GM12878 (cell line): Measurements from ENCODE around the gene RIPOR3. TPM values are rescaled to one million over a fixed set of nuclear protein-coding genes. Genes with fewer than 3 reads are reported as not detected.

ENCODE experiments used
- ATAC-seq: fragments of 200-7000 bp; cut with Tn5 transposase; 3 replicates; pipeline ENCODE4 v1.9.1; 2020; ENCODE audit warnings: mild to moderate bottlenecking, moderate library complexity
- BruUV-seq: library from RNA; stranded (reverse); fragments of 400-500 nt; replicated peaks from 2 replicates; lab custom pipeline; 2021; lab: Mats Ljungman, UMichigan
- CTCF ChIA-PET: fragments of 300-600 bp; sonication (Branson Sonifier 250); formaldehyde crosslinking; extraction: SDS; loops from one replicate; lab custom pipeline; 2021; ENCODE audit warnings: inconsistent platforms; lab: Yijun Ruan, JAX
- POLR2A ChIA-PET: fragments of 350-600 bp; formaldehyde crosslinking; extraction: SDS; loops from one replicate; lab custom pipeline; 2021; ENCODE audit warnings: inconsistent platforms; lab: Charles Lee
- RAD21 ChIA-PET: fragments of 300-600 bp; sonication (Branson Sonifier 250); formaldehyde crosslinking; loops from one replicate; lab custom pipeline; 2023; ENCODE audit warnings: antibody characterized with exemption; ENCODE audit not compliant: unreplicated experiment; lab: Charles Lee
- SMC1A ChIA-PET: fragments of 300-600 bp; sonication (Branson Sonifier 250); formaldehyde crosslinking; loops from one replicate; lab custom pipeline; 2023; ENCODE audit not compliant: unreplicated experiment, uncharacterized antibody; lab: Charles Lee
- DNase-seq: peaks from one replicate; pipeline ENCODE4 v3.0.0-alpha.2; 2011; ENCODE audit warnings: low read depth, low spot score
- FAIRE-seq: peaks from 3 replicates; lab custom pipeline; 2011; peaks lifted over from hg19 to GRCh38; lab: Jason Lieb, UNC
- H2AFZ ChIP-seq: 2 replicates; pipeline ENCODE4 v1.6.0; 2011; ENCODE audit warnings: low read depth, low read length, control low read depth; ENCODE audit not compliant: control insufficient read depth
- H3K27ac ChIP-seq: 2 replicates; pipeline ENCODE4 v1.5.1; 2011; ENCODE audit warnings: control low read depth; ENCODE audit not compliant: control insufficient read depth, insufficient read depth
- H3K27me3 ChIP-seq, 2 experiments: replicated peaks in 1 of 2; 2 replicates each; pipeline versions ENCODE4 v1.6.0 to v1.6.1; 2011; ENCODE audit warnings: low read length in 1 of 2; ENCODE audit not compliant: control insufficient read depth in 2 of 2, insufficient read depth in 2 of 2
- H3K36me3 ChIP-seq, 2 experiments: 2 replicates each; pipeline ENCODE4 v1.5.1; 2011; ENCODE audit warnings: low read length in 1 of 2; ENCODE audit not compliant: control insufficient read depth in 2 of 2, insufficient read depth in 2 of 2
- H3K4me1 ChIP-seq: 2 replicates; pipeline ENCODE4 v1.6.1; 2011; ENCODE audit warnings: mild to moderate bottlenecking, low read length, moderate library complexity, mixed read lengths; ENCODE audit not compliant: control insufficient read depth, insufficient read depth
- H3K4me2 ChIP-seq: 2 replicates; pipeline ENCODE4 v1.6.0; 2011; ENCODE audit warnings: control low read depth; ENCODE audit not compliant: control insufficient read depth, insufficient read depth
- H3K4me3 ChIP-seq: fragments of 200-600 bp; sonication (generic); 2 replicates; pipeline ENCODE4 v1.5.1; 2016
- H3K79me2 ChIP-seq: 2 replicates; pipeline ENCODE4 v1.6.0; 2011; ENCODE audit warnings: low read length; ENCODE audit not compliant: control insufficient read depth, insufficient read depth
- H3K9ac ChIP-seq: 2 replicates; pipeline ENCODE4 v1.8.0; 2011; ENCODE audit warnings: low read length, control low read depth, mixed read lengths; ENCODE audit not compliant: control insufficient read depth, insufficient read depth
- H3K9me3 ChIP-seq: replicated peaks from 3 replicates; pipeline ENCODE4 v1.5.1; 2011; ENCODE audit warnings: mild to moderate bottlenecking, low read length; ENCODE audit not compliant: control insufficient read depth, insufficient read depth
- H4K20me1 ChIP-seq: 2 replicates; pipeline ENCODE4 v1.6.0; 2011; ENCODE audit not compliant: control insufficient read depth, insufficient read depth
- CEBPZ ChIP-seq: fragments of 150-350 bp; IDR thresholded peaks from 2 replicates; pipeline ENCODE4 v1.6.1; 2016; ENCODE audit warnings: low read depth, low read length
- ETV6 ChIP-seq, 2 experiments: fragments of 450-650 bp in 1 of 2; IDR thresholded peaks in 1 of 2; conservative IDR thresholded peaks in 1 of 2; 2 replicates each; pipeline ENCODE4 v1.6.1; 2014; ENCODE audit warnings: antibody characterized with exemption in 1 of 2, borderline replicate concordance in 1 of 2, low read depth in 1 of 2, mild to moderate bottlenecking in 1 of 2, moderate library complexity in 1 of 2
- NFXL1 ChIP-seq: fragments of 450-650 bp; IDR thresholded peaks from 2 replicates; pipeline ENCODE4 v1.6.1; 2017; ENCODE audit warnings: antibody characterized with exemption, mild to moderate bottlenecking, borderline replicate concordance
- WGBS: methylation state at CpG from one replicate; pipeline ENCODE4 v1.1.6; 2016; ENCODE audit warnings: low lambda C conversion rate; ENCODE audit not compliant: insufficient replicate concordance, insufficient coverage; ENCODE audit errors: missing lambda C conversion rate; 5-methylcytosine and 5-hydroxymethylcytosine counted together
- in situ Hi-C: fragments of 300-500 bp; cut with MboI; formaldehyde crosslinking; loops from 9 replicates; pipeline ENCODE4 v1.14.3; 2018; ENCODE audit warnings: mixed read lengths
- intact Hi-C: fragments of 100-400 bp; cut with micrococcal nuclease; formaldehyde crosslinking; loops from one replicate; pipeline ENCODE4 v1.14.2; 2022; ENCODE audit not compliant: unreplicated experiment
- polyA plus RNA-seq, 11 experiments: library from polyadenylated mRNA; depleted of rRNA in 4 of 11; unstranded in 6 of 11; stranded (reverse) in 5 of 11; fragments of >200 nt; fragmentation: Nextera tagmentation in 4 of 11; fragmentation: Illumina TruSeq in 1 of 11; extraction: Ambion mirVana in 4 of 11; extraction: Trizol in 1 of 11; gene quantifications; 1 replicate in 1 of 11; 2 replicates in 10 of 11; pipeline versions ENCODE4 v1.2.1 to v1.2.3, GENCODE V29; 2011 to 2016; ENCODE audit warnings: inconsistent platforms in 2 of 11, missing spikeins in 2 of 11, low read depth in 1 of 11
- total RNA-seq, 4 experiments: library from RNA; depleted of rRNA in 3 of 4; stranded (reverse); fragments of >200 nt in 3 of 4; fragmentation: Illumina TruSeq in 1 of 4; extraction: Trizol in 1 of 4; gene quantifications; 2 replicates each; pipeline versions ENCODE4 v1.2.1 to v1.2.3, GENCODE V29; 2013 to 2021

RIPOR3 gene
- total and polyA plus RNA-seq, 10 of the 15 experiments (the other 5 are each of a cell fraction or from before 2014, with no cell fraction given) = 0.04 to 0.55 (median 0.12) TPM; not detected in 6

DNA sequence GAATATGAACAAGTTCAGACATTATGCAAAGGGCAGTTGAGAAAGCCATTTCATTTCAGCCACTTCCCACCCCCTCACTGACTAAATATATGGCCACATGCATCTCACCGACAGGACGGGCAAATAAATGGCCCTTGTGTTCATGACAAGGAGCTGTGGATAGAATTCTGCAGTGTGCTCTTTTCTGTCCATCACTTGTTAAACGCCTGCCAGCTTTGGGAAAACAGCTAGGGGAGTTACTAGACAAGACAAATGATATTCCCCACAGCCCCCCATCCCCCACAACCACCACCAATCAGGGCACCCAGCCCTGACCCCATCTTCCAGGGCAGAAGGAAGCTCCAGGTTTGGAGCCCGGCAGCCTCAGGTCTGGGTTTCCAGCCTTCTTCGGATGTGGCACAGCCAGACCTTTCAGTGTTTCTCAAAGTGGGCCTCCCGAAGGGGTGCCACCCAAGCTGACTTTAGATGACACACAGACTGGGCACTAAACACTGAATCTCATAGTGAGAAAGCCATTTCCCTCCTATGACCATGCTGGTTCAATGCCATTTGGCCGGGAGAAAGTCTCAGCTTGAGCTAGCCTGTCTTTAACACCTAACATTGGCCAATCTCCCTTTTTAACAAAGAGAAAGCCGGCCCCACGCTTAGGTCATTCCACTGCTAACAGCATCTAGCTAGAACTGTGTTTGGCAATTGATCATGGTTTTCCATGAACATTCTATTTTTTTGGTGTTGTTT is 4.0 kb upstream of the RIPOR3 start:
- Histone ChIP-seq H3K27me3 (peaks cover 3 to 5% of the 10 kb centered on the region in 2 experiments; a peak in 3 of 4 replicates), H3K27ac (no peak overlapping the region), H2AFZ (no peak overlapping the region), H3K9me3 (no peaks in the 10 kb centered on the region), H3K9ac (no peak overlapping the region), H3K36me3 (no peaks in the 10 kb centered on the region), H3K4me2 (no peak overlapping the region), H3K4me1 (no peaks in the 10 kb centered on the region), H3K4me3 (no peak overlapping the region), H3K79me2 (no peaks in the 10 kb centered on the region), H4K20me1 (no peaks in the 10 kb centered on the region)
- DNase-seq (no peak), ATAC-seq (no peak), FAIRE-seq (no peak)
- ChIA-PET CTCF (interaction anchor here (1.2 to 1.3 kb wide), 2 partner anchors 54 to 61 kb away, joined by 4 to 6 read pairs; no protein-coding TSS in a partner anchor), SMC1A (interaction anchor here (0.6 kb wide), 2 partner anchors 35 to 910 kb away, joined by 3 read pairs; no protein-coding TSS in a partner anchor), POLR2A (no interaction called here), RAD21 (interaction anchor here (1.2 kb wide), 1 partner anchor 55 kb away, joined by 3 read pairs; no protein-coding TSS in a partner anchor)
- no TSS peak for BruUV-seq
- peak; percentile 68; the same call in 1 of the 2 replicates for TF ChIP-seq NFXL1
- TF ChIP-seq CEBPZ = no peak
- TF ChIP-seq ETV6 (conservative IDR thresholded peaks at IDR 0.05 in 1 of 2, IDR thresholded peaks at IDR 0.05 in 1 of 2; ENCODE audit: borderline replicate concordance in 1 of 2, low read depth in 1 of 2) = peak in 1 of 2 experiments; percentile 66; a peak in 1 of 4 replicates
- intact Hi-C loops (no loop called here), in situ Hi-C loops (no loop called here)
- 41% methylated on average over 9 of the region's 9 CpGs for WGBS
